Loucy (cell line): ENCODE data around the gene SPATC1L.

Source experiments
- H2AFZ ChIP-seq: fragments of 200-600 bp; sonication (generic); 2 replicates; pipeline ENCODE4 v1.6.0; 2016; ENCODE audit warnings: antibody characterized with exemption, mild to moderate bottlenecking, low read length, moderate library complexity
- H3F3A ChIP-seq: fragments of 200-600 bp; 2 replicates; pipeline ENCODE4 v1.6.0; 2016; ENCODE audit warnings: antibody characterized with exemption, low read depth, mild to moderate bottlenecking
- H3K27me3 ChIP-seq: fragments of 200-600 bp; sonication (generic); 2 replicates; pipeline ENCODE4 v1.6.1; 2014; ENCODE audit warnings: low read length, mild to moderate bottlenecking; ENCODE audit not compliant: insufficient read depth, poor library complexity, severe bottlenecking
- H3K36me3 ChIP-seq: fragments of 200-600 bp; sonication (generic); 2 replicates; pipeline ENCODE4 v1.6.1; 2016; ENCODE audit warnings: low read length; ENCODE audit not compliant: insufficient read depth
- H3K4me1 ChIP-seq: fragments of 200-600 bp; sonication (generic); 2 replicates; pipeline ENCODE4 v1.5.1; 2014; ENCODE audit warnings: low read length, mild to moderate bottlenecking; ENCODE audit not compliant: insufficient read depth, poor library complexity, severe bottlenecking
- H3K4me2 ChIP-seq: fragments of 200-600 bp; sonication (generic); 2 replicates; pipeline ENCODE4 v1.6.0; 2014; ENCODE audit warnings: antibody characterized with exemption, low read length, low read depth, mild to moderate bottlenecking; ENCODE audit not compliant: poor library complexity, severe bottlenecking
- H3K4me3 ChIP-seq: fragments of 200-600 bp; sonication (generic); 2 replicates; pipeline ENCODE4 v1.5.1; 2014; ENCODE audit warnings: low read length, mild to moderate bottlenecking, mixed read lengths; ENCODE audit not compliant: poor library complexity, severe bottlenecking
- H3K79me2 ChIP-seq: fragments of 200-600 bp; sonication (generic); 2 replicates; pipeline ENCODE4 v1.6.1; 2014; ENCODE audit warnings: low read length; ENCODE audit not compliant: insufficient read depth
- H3K9ac ChIP-seq: fragments of 200-600 bp; sonication (generic); 2 replicates; pipeline ENCODE4 v1.6.0; 2014; ENCODE audit warnings: mild to moderate bottlenecking, low read depth, low read length, moderate library complexity; ENCODE audit not compliant: poor library complexity, severe bottlenecking
- H3K9me2 ChIP-seq: fragments of 200-600 bp; sonication (generic); replicated peaks from 2 replicates; pipeline ENCODE4 v1.6.1; 2016; ENCODE audit warnings: low read depth, low read length, mixed read lengths
- H3K9me3 ChIP-seq: fragments of 200-600 bp; sonication (generic); 2 replicates; pipeline ENCODE4 v1.6.1; 2014; ENCODE audit warnings: mild to moderate bottlenecking, antibody characterized with exemption, low read length, low read depth; ENCODE audit not compliant: insufficient read depth
- H4K20me1 ChIP-seq: fragments of 200-600 bp; sonication (generic); 2 replicates; pipeline ENCODE4 v1.6.0; 2014; ENCODE audit warnings: antibody characterized with exemption, low read length, mild to moderate bottlenecking; ENCODE audit not compliant: insufficient read depth, poor library complexity, severe bottlenecking
- EZH2phosphoT487 ChIP-seq: fragments of 200-600 bp; IDR thresholded peaks from 2 replicates; pipeline ENCODE4 v1.6.1; 2018; ENCODE audit warnings: antibody characterized with exemption, mild to moderate bottlenecking, moderate library complexity, borderline replicate concordance
- TF ChIP-seq, protein P1 (sequence below): fragments of 200-600 bp; sonication (generic); conservative IDR thresholded peaks from 2 replicates; pipeline ENCODE4 v1.5.1; 2014; ENCODE audit warnings: mild to moderate bottlenecking, antibody characterized with exemption, low read length

Gene SPATC1L

GRCh38 chr21:46193829-46194373 is 9.6 kb upstream of the SPATC1L start:
- H2AFZ ChIP-seq = no peak overlapping the region
- H3F3A ChIP-seq = no peaks in the 10 kb centered on the region
- no peaks in the 10 kb centered on the region for H4K20me1 ChIP-seq
- TF ChIP-seq EZH2phosphoT487 = no peak
- TF ChIP-seq, protein P1, sequence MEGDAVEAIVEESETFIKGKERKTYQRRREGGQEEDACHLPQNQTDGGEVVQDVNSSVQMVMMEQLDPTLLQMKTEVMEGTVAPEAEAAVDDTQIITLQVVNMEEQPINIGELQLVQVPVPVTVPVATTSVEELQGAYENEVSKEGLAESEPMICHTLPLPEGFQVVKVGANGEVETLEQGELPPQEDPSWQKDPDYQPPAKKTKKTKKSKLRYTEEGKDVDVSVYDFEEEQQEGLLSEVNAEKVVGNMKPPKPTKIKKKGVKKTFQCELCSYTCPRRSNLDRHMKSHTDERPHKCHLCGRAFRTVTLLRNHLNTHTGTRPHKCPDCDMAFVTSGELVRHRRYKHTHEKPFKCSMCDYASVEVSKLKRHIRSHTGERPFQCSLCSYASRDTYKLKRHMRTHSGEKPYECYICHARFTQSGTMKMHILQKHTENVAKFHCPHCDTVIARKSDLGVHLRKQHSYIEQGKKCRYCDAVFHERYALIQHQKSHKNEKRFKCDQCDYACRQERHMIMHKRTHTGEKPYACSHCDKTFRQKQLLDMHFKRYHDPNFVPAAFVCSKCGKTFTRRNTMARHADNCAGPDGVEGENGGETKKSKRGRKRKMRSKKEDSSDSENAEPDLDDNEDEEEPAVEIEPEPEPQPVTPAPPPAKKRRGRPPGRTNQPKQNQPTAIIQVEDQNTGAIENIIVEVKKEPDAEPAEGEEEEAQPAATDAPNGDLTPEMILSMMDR = no peak
- H3K4me1 ChIP-seq = no peaks in the 10 kb centered on the region
- peaks cover 81% of the 10 kb centered on the region; the same call in 1 of the 2 replicates for H3K36me3 ChIP-seq
- H3K9ac ChIP-seq = no peak overlapping the region
- no peaks in the 10 kb centered on the region for H3K79me2 ChIP-seq
- no peak overlapping the region for H3K4me3 ChIP-seq
- no peaks in the 10 kb centered on the region for H3K9me3 ChIP-seq
- no peak overlapping the region for H3K4me2 ChIP-seq
- H3K9me2 ChIP-seq = no peaks in the 10 kb centered on the region
- H3K27me3 ChIP-seq = no peaks in the 10 kb centered on the region

DNA sequence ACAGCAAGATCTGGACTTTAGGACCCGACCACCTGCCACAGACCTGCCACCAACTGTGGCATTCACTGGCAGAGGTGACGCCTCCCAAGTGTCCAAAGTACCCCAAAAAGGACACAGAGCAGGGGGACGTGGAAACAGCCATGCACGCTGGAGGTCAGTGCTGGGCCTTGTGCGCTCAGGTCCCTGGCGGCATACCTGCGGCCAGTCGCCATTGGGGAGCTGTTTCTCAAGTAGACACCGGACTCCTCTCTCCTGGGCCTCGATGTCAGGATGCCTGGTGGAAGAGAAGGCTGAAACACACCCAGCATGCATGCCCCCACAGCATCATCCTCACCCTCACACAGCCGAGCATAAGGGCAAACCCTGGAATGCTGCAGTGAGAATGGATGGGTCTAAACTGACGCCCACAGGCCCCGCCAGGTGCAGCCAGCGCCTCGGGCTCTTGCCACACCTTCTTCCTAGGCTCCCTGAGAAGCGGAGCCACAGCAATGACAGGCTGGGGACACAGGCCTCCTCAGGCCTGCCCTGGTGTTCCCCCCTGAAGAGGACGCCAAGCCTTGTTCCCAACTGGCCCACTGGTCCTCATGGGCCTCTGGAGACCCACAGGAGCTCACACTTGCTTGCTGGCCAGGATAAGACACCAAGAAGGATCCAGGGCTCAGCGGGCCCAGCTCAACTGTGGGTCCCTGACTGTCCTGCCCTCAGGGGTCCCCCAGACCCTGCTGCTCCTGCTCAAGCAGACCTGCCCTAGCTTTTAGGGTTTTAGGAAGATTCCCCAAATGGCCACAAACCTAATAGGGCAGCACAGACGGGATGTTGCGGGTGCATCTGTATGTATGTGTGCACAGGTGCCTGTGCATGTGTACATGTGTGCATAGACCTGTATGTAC is 7.7 kb upstream of the SPATC1L start:
- H3K4me1 ChIP-seq = no peaks in the 10 kb centered on the region
- H3K27me3 ChIP-seq = no peaks in the 10 kb centered on the region
- H3K4me2 ChIP-seq = no peak overlapping the region
- TF ChIP-seq, protein P1 = no peak
- TF ChIP-seq EZH2phosphoT487 = no peak
- no peaks in the 10 kb centered on the region for H3K9me3 ChIP-seq
- no peaks in the 10 kb centered on the region for H4K20me1 ChIP-seq
- H3K36me3 ChIP-seq = peaks cover 68% of the 10 kb centered on the region; the same call in 1 of the 2 replicates
- H3K4me3 ChIP-seq = no peak overlapping the region
- H3K79me2 ChIP-seq = no peaks in the 10 kb centered on the region
- no peak overlapping the region for H2AFZ ChIP-seq
- H3F3A ChIP-seq = no peaks in the 10 kb centered on the region
- no peaks in the 10 kb centered on the region for H3K9me2 ChIP-seq
- H3K9ac ChIP-seq = no peak overlapping the region

GRCh38 chr21:46191257-46191685 is 7.0 kb upstream of the SPATC1L start:
- Histone ChIP-seq H3K79me2 (no peaks in the 10 kb centered on the region), H3K4me3 (no peak overlapping the region), H2AFZ (no peak overlapping the region), H3K27me3 (no peaks in the 10 kb centered on the region), H3K9me2 (no peaks in the 10 kb centered on the region), H3K9me3 (no peaks in the 10 kb centered on the region), H3K9ac (no peak overlapping the region), H4K20me1 (no peaks in the 10 kb centered on the region), H3F3A (no peaks in the 10 kb centered on the region), H3K36me3 (peaks cover 61% of the 10 kb centered on the region; the same call in 1 of the 2 replicates), H3K4me2 (no peak overlapping the region), H3K4me1 (no peaks in the 10 kb centered on the region)
- TF ChIP-seq EZH2phosphoT487 = no peak
- TF ChIP-seq, protein P1 = no peak
